Stimulated activated CD4-positive, alpha-beta T cell treated with anti-CD3 and anti-CD28 coated beads, Interleukin-1b, Interleukin-23, amount 100 ng/mL, for 48 hours (primary cell): ENCODE measurements around the gene TMX4.
"Not testable (repeated sequence)": the region's sequence is repeated elsewhere in the genome, so short reads cannot be mapped to it uniquely, and the experiment has no call there.

Experiments
- DNase-seq: peaks from one replicate; pipeline ENCODE4 v3.0.0-alpha.2; 2020

TMX4 gene, protein sequence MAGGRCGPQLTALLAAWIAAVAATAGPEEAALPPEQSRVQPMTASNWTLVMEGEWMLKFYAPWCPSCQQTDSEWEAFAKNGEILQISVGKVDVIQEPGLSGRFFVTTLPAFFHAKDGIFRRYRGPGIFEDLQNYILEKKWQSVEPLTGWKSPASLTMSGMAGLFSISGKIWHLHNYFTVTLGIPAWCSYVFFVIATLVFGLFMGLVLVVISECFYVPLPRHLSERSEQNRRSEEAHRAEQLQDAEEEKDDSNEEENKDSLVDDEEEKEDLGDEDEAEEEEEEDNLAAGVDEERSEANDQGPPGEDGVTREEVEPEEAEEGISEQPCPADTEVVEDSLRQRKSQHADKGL

DNA sequence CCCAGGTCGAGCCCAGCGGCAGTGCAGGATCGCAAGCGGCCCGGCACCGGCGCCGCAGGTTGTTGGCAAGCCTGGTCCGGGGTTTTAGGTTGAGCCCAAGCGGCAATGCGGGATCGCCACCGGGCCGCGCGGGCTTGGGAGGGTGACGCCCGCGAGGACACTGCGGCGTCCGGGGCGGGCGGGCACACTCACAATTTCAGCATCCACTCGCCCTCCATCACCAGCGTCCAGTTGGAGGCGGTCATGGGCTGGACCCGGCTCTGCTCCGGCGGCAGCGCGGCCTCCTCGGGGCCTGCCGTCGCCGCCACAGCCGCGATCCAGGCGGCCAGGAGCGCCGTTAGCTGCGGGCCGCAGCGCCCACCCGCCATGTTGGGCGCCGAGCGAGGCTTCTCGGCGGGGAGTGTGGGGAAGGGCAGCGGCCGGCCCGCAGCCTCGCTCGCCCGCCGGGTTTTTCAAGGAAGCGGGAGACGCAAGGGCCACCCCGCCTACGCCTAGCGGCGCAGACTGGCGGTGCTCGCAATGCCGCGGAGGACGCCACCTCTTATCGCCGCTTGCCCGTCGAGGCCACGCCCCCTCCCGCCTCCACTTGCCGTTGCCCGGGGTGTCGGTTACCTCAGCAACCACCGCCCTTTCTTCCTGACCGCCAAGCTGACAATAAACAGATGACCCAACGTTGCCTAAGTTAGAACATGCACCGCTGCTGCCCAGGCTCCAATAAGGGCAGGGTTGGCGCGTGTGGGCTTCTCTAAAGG lies at the start of gene TMX4:
Gene TMX4, minus strand, starts transcription at position 516 of the 752 bp plus-strand sequence. Its CDS starts 148 bp downstream, at position 368.
- DNase-seq: peak; percentile 91

DNA sequence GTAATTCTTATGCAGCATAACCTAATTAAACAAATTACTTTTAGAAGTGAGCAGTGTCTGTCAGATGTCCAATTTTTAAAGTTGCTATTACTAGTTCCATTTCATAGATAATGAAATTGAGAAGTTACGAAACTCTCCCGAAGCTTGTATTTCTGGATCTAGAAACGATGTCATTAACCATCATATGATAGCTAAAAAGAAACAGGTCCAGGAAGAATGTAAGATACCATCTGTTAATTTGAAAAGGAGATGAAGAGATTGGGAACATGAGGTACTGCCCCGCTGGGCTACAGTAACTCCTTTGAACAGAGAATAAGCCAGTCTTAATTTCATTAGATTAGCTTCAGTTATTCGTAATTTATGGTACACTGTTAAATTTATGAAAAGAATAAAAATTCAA lies 47.5 kb upstream of the TMX4 start:
- no peak for DNase-seq

DNA sequence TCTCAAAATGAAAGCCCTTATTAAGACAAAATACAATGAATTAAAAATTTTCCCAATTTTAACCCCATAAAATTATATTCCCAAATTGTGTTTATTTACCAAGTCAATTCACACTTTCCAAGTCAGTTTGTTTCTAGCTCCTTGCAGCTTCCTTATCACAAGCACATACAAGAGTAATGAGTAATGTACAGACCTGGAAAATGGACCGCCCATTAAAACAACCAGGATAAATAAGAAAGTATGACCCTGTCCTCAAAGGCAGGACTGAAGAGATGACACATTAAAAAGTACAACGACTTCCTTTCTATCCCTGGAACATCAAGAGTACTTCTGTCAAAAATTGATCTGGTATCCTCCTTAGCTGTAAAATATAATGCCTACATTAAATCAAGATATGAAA lies 47.1 kb upstream of the TMX4 start:
- no peak for DNase-seq

DNA sequence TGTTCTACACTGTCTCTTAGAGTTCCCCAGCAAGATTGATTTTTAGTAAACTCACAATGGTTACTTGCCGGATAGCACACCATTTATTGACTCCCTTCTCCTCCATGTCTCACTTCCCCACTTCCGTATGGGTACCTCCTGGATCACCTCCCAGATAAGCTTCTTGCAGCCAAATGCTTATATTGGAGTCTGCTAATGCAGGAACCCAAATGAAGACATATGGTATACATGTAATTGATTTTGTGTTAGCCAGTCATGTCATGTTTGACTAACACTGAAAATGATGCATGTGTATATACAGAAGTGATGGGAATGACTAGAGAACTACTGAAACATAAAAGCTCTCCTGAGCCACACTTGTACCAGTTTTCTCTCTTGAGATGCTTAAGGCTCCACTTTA lies 46.1 kb upstream of the TMX4 start:
- no peak for DNase-seq

DNA sequence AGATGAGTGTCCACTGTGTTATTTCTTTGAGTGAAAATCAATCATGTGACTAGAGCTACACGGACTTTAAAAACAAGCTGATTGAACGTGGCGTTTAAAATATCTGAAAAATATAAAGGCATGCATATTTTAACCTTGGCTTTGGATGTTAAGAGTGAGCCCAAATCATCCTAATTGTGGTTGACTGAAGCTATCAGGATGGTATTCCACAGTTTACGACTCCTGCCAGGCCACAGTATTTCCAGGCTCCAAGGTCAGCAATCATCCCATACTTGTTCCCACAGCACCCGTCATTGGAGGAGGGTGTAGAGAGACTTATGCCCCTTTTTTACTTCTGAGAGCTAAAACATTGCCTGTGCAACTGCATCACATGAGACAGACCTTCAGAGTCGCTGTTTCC lies 43.2 kb upstream of the TMX4 start:
- no peak for DNase-seq

DNA sequence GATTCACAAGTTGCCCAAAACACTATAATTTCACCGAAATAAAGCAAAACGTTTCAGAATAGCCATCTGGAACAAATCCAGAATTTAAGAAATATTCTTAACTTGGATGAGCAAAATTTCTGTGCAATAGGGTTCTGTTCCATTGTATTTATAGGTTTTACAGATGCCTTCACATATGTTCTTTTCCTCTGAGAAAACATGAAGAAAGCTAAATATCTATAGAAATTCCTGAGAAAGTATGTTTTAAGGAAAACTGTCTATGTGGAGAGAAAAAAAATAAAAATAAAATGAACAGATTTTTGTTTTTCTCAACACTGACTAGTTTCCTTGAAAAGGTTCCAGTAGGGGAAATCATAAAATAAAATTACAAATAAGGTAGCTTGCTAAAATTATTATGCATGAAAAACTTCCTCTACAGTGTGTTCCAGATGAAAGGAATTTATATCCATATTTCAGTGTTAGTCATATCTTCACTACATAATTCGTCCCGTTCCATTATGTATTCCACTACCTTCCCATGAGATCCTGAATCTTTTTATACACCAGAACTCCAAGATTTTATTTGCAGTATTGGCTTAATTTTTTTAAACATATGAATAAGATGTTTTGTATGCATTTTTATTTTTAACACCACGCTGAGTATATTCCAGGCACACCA lies 42.4 kb upstream of the TMX4 start:
- no peak for DNase-seq

DNA sequence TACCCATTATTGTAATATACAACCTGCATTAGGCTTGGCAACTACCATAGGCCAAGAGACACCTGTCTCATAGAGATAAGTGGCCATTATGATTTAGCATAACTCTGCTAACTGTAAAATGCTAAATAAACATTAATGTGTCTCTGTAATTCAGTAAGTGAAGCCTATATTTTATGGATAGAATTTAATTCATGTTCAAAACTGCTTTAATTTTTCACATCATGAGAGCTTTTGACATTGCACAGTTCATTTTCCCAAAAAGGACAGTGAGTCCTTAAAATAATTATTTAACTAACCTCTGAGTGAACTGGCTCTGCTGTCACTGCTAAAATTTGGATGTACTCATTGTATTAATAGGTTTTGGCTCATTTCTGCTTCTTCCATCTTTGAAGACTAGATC lies 41.4 kb upstream of the TMX4 start:
- DNase-seq: no peak

DNA sequence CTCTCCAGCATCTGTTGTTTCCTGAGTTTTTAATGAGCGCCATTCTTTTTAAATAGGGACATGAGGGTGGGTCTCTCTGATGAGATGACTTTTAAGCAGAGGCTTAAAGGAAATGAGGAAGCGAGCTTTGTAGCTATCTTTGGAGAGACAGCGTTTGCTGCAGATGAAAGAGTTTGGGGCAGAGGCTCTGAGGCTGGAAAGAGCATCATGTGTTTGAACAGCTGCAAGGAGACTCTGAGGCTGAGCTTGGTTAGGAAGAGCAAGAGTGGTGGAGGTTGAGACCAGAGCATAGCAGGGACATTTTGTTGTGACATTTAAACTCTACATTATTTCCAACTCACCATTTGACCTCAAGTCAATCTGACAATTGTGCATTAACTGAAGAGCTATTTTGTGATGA lies 38.3 kb upstream of the TMX4 start:
- DNase-seq: no peak

DNA sequence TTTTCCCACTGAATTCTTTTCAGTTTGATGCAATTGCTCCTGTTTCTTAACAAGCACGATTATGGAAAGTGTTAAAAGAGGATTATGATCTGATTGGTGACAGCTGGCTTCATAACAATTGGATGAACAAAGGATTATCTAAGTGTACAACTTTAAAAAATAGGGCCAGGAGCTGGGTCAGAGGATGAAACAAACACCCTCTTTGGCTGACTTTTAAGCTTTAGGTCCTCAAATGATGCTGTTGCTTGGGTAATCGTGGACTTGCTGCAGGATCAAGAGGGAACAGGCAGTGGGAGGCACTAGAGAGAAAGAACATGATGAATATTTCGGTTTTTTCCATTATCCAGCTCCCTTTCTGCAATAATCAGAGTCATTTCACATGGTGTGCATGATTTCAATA lies 35.5 kb upstream of the TMX4 start:
- no peak for DNase-seq

DNA sequence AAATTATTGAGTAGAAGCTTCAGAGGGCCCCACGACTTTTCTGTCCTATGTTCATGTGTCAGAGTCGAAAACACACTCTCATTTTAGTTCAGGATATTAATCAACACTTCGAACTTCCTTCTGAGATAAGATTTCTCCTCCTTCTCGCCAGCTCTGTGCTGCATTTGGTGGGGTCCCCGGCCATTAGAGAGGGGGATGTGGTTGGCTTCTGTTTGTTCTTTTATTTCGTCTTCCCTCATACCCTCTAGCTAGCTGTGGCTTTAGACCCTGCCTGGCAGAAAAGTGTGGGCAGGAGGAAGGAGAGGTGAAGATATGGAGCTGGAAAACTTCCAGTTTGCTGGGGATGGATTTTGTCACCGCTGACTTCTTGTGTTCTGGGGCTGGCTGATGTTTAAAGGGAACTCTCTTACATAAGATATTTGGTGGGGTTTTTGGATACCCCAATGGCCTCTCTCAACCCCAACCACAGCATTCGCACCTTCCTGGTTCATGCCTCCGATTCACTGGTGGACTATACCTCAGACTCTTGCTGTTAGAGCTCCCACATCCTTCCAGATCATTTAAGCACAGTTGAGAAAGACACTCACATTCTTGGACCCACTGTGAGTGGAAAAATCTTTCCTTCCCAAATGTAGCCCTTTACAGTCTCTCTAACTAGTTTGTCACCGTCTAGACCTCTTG lies 30.7 kb upstream of the TMX4 start:
- DNase-seq: no peak

DNA sequence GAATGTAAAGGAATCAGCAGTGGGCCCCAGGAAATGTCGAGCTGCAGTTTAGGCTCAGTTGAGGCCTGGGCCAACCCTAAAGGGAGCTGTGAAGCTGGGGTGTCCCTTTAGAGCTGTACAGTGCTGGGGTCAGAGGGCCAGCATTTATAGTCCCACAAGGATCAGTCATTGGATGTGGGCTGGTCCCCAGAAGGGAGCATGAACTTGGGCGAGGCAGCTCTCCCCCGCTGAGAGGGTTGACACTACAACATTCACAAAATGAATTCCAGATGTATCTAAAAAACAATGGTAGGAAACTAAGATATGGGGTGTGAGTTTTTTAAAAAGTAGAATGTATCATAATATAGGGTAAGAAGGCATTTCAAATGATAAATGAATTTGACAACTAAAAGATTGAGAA lies 29.7 kb upstream of the TMX4 start:
- DNase-seq: no peak

DNA sequence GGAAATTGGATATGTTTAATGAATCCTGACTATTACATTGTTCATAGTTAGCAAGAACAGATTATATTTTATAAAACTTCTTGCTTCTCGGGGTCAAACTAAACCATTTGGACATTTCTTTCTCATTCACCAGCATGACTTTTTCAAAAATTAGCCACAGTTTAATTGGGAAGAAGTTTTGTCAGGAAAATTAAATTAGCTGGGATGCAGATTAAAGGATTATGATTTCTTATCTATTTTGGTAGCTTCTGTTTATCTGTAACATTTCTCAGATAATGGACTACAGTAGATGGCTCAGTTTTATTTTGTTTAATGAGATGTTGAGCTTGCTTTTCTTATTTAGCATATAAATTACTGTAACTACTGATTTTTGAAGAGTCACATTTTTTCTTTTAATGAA lies 26.4 kb upstream of the TMX4 start:
- no peak for DNase-seq

DNA sequence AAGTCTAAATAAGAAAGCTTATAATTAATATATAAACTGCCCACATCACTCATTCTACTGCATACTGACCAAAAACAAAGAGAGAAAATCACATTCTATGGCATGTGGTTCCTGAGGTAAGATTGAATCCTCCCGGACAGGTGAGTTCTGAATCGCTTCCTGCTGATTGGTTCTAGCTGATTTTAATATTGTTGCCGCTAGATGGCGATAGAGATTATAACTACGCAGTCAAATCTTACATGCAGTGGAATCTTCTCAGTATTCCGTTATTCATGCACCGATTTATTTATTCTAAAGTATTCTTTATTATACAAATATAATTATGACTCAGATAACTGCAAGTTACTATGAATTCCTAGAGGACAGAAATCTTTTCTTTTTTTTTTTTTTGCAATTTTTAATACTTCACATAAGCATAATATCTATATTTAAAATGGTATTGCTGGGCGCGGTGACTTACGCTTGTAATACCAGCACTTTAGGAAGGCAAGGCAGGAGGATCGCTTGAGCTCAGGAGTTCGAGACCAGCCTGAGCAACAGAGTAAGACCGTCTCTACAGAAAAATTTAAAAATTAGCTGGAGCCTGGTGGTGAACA lies 24.2 kb upstream of the TMX4 start:
- DNase-seq: no peak

DNA sequence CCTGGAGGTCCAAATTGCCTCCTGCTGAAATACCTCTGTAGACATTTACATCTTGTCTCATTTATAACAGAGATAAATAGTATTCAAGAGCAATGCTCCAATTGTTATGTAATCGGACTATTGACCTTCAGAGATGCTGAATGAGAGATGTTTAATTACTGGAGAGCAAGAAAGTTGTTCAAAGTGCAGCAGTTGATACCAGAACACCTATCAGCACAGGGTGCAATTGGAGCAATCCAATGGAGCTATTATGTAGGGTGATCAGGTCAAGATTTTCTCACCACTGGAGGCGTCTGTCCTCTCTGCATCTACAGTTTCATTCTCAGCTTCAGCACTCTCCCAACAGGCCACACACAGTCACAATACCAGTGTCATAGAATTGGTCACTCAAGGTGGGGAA lies 19.5 kb upstream of the TMX4 start:
- no peak for DNase-seq

DNA sequence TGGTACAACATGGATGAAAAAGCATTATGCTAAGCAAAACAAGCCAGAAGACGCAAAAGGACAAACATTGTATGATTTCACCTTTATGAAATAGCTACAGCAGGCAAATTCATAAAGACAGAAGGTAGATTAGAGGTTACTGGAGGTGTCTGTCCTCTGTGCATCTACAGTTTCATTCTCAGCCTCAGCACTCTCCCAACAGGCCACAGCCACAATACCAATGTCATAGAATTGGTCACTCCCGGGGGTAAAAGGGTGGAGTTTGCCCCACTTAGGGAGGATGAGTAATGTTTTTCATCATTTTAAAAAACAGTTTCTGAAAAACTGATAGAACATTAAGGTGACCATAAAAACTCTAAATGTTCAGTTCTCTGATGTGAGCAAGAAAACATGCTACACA lies 17.2 kb upstream of the TMX4 start:
- DNase-seq: no peak

DNA sequence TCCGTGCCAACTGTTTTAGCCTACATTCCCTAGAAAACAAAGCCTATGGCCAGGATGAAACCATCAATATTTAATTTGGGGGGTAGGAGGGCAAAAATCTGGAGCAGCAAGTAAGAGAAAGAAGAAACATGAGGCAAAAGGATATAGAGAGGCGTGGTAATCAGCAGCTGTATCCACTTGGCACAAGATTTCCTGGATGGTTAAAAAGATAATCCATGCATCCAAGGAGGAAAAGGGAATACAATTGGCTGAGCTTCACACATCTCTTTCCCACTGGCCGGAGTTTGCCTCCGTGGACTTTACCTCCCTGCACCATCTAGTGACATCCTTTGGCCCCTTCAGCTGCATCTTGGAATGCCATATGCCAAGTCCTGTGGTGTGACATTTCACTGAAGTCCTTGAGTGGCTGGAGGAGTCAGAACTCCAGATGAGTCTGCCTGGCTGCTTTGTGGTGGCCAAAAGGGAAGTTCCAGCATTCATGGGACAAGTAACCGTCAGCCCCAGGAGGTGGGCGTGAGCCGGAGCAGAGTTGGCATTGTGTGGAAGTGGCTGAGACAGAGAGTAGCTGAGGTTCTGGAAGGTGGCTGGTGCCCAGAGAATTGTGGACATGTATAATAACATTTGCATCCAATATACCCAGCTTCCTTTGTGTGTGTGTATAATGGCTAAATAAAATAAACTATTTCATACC lies 13.7 kb upstream of the TMX4 start:
- DNase-seq: no peak

DNA sequence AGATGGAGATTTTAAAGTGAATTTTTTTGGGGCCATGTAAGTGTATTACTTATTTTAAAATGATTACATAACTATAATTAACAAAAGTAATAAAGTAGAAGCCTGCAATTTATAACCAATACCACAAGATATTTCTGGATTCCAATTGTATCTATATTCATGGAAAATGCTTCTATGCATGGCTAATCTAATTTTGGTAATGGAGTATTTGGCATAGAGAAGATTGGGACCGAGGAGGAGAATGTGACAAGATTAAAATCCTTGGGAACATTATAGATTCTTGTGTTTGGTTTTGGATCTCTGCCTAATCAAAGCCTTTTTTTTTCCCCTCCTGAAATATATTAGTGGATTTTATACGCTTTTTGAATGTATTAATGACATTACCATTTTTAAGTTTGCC lies 12.9 kb upstream of the TMX4 start:
- DNase-seq: no peak

DNA sequence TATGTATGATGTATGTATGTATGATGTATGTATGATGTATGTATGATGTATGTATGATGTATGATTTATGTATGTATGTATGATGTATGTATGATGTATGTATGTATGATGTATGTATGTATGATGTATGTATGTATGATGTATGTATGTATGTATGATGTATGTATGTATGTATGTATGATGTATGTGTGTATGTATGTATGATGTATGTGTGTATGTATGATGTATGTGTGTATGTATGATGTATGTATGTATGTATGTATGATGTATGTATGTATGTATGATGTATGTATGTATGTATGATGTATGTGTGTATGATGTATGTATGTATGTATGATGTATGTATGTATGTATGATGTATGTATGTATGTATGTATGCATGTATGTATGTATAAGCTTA lies 12.0 kb upstream of the TMX4 start:
- not testable (repeated sequence) for DNase-seq

DNA sequence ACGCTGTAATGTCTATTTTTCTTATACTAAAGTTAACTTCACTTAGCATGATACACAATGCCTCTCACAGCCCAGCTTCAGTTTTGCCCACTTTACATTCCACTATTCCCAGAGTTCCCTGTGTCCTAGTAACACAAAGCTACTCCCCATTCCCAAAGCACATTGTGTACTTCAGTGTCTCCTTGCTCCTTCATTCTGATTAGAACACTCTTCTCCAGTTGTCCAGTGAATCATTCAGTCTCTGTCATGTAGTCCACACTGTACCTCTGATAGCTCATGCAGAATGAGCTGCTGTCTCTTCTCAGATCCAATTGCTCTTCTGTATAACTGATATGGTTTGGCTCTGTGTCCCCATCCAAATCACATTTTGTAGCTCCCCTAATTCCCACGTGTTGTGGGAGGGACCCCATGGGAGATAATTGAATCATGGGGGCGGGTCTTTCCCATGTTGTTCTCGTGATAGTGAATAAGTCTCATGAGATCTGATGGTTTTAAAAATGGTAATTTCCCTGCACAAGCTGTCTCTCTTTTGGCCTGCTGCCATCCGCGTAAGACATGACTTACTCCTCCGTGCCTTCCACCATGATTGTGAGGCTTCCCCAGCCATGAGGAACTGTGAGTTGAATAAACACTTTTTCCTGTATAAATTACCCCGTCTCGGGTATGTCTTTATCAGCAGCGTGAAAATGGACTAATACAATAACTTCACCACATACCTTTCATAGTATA lies 2.1 kb upstream of the TMX4 start:
- DNase-seq: no peak

DNA sequence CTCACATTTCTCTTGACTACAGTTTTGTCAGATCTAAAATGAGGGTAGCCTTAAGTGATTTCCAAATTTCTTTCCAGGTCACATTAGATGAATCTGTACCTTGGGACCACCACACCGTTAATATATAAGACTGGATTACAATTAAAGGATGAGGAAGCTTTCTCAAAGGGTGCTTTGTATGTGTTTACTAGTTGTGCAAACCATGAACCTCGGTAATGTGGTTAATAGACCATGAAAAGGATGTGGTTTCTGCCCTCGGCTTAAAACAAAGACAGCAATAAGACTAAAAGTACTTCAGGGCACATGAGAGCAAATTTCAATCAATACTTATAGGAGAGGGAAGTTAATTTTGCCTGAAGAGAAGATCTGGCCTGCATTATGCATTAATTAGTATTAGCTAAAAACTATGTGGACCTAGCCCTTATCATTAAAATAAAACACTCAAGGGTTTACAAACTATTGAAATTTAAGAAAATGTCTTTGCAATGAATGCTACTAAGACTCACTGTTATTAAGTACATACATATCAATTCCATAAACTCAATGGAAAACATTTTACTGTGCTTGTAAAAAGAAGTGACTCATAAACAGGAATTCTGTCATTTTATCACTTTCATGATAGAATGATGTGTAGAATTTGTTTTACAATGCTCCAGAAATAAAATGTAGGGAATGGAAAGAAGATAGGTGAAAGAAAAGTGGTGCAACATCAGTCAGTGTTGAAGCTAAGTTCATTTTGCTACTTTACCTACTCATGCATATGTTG lies 936 bp upstream of the TMX4 start:
- no peak for DNase-seq

DNA sequence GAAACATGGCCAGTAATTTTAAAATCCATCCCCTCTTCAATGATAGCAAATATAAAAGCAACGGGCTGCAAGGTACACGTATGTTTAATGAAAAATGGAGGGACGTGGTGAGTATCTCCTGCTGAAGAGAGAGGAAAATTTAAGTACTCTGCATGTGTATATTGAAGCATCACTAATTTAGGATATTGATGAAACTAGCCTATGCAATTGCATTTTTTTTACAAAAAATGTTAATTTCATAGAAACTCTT lies 362 bp upstream of the TMX4 start:
- no peak for DNase-seq

DNA sequence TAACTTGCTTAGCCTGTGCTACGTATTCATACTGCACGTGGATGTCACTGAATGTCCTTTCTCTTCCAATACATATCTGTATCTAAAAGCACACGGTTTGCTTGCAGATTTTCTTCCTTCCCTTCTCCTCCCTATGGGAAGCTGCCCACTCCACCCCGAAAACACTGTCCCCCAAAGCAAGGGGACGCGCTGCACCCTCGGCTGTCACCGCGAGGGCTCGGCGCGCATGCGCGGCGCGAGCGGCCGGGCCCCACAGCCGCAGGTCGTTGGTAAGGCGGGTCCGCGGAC lies 659 bp downstream of the TMX4 start:
- DNase-seq: peak; percentile 49
